HG03457 (cell line): Measurements from ENCODE around the gene TDP1.
A peak's percentile ranks its signal among the peaks of the same experiment; 100 is the strongest.

Source experiments
- ATAC-seq: cut with Tn5 transposase; IDR thresholded peaks from one replicate; pipeline ENCODE4 v1.9.1; 2021; ENCODE audit warnings: moderate number of reproducible peaks; ENCODE audit not compliant: unreplicated experiment

TDP1 gene

GRCh38 chr14:90039253-90040010, 83.7 kb downstream of the TDP1 start:
- no peak for ATAC-seq

- no peak for ATAC-seq
Measured at GRCh38 chr14:90040411-90040810, 84.7 kb downstream of the TDP1 start.

- no peak for ATAC-seq
Measured at GRCh38 chr14:90042496-90043252, 86.9 kb downstream of the TDP1 start.

DNA sequence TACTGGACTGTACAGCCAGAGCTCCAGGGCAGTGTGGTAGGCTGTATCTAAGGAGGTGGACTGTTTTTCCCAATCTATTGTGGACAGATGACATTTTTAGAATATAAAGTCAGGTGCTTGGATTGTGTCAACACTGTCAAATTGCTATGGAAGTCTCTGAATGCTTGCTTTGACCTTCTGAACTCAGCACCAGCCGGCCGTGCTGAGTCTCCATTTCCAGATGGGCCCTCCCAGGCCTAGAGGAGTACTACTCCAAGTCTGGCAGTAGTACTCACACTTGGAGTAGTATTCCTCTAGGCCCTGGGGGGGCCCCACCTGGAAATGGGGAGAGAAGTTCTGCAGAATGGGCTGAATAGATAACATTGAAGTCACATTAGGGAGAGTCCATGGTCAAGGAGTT, 89.9 kb downstream of the TDP1 start:
- no peak for ATAC-seq

DNA sequence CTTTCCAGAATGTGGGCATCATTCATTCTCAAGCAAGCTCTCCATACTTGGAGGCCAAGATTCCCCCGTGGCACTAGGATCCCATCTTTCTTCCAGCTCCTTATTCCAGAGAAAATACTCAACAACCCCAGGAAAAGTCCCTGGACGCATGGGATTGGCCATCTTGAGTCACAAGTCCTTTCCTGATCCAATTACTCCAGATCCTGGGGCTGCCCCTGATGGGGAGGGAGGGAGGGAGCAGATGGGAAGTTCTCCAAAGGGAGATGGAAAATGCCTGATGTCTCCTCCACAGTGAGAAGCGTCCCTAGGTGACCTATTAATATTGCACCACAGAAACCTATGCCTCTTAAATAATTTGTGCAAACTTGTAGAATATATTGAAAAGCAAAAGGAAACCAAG, 93.7 kb downstream of the TDP1 start:
- no peak for ATAC-seq

- no peak for ATAC-seq
Measured at GRCh38 chr14:90050271-90050670, 94.5 kb downstream of the TDP1 start.

- ATAC-seq = no peak
Measured at GRCh38 chr14:90053044-90053443, 97.3 kb downstream of the TDP1 start.

DNA sequence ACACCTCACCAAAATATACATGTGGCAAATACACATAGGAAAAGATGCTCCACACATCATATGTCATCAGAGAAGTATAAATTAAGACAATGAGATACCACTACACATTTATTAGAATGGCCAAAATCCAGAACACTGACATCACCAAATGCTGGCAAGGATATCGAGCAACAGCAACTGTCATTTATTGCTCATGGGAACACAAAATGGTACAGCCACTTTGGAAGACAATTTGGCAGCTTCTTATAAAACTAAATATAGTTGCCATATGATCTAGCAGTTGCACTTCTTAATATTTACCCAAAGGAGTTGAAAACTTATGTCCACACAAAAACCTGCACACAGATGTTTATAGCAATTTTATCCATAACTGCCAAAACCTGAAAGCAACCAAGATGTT, 99.1 kb downstream of the TDP1 start:
- no peak for ATAC-seq

- ATAC-seq = no peak
Measured at GRCh38 chr14:90056826-90057225, 101.1 kb downstream of the TDP1 start.

DNA sequence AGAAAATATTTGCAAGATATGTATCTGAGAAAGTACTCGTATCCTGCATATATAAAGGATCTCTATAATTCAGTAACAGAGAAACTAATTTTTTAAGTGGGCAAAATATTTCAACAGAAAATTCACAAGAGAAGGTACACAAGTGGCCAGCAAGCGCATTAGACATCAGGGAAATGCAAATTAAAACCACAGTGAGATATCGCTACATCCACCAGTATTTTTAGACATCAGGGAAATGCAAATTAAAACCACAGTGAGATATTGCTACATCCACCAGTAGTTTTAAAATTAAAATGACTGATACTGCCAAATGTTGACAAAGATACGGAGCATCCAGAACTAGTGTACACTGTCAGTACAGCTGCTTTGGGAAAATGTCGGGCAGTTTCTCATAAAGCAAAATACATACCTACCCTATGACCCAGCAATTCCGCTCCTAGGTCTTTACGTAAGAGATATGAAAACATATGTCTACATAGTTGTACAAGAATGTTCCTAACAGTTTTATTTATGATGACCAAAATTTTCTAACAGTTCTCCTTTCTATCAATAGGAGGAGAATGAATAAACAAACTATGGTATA, 103.2 kb downstream of the TDP1 start:
- no peak for ATAC-seq

GRCh38 chr14:90060312-90060964, 104.7 kb downstream of the TDP1 start:
- ATAC-seq = peak; percentile 48

DNA sequence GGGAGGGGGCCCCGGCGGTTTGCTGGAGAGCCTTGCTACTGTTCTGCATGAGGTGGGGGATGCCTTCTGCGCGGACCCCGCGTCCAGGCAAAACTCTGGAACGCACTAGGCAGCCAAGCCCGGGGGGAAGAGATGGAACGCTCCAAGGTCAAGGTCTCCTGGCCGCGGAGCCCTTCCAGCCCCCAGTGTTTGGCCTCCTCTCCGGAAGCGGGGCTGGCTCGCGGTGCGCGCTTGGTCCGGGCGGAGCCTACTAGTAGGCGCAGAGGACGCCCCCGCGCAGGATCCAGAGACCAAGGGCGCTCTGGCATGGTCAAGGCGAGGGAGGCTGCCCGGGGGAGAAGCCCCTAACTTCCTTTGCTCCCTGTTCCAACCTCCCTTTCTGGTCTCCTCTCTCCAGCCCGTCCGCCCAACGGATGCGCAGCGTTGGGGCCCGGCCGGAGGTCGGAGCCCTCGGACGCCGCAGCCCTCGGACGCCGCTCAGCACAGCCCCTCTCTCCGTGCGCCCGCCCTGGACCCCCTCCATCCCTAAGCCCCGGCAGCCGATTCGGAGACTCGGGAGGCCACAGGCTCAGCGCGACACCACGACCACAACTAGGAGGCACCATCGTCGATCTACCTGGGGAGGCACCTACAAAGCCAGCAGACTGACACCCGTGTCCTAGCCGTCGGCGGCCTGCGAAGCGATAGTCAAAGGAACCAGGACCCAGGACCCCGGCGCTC, 105.4 kb downstream of the TDP1 start:
- ATAC-seq = peak; percentile 15

GRCh38 chr14:90061685-90062126, 106.0 kb downstream of the TDP1 start, which contains the start of gene KCNK13:
TSS of gene KCNK13 (plus strand) at chr14:90061994. CDS start at chr14:90062206, 212 bp downstream.
- no peak for ATAC-seq

DNA sequence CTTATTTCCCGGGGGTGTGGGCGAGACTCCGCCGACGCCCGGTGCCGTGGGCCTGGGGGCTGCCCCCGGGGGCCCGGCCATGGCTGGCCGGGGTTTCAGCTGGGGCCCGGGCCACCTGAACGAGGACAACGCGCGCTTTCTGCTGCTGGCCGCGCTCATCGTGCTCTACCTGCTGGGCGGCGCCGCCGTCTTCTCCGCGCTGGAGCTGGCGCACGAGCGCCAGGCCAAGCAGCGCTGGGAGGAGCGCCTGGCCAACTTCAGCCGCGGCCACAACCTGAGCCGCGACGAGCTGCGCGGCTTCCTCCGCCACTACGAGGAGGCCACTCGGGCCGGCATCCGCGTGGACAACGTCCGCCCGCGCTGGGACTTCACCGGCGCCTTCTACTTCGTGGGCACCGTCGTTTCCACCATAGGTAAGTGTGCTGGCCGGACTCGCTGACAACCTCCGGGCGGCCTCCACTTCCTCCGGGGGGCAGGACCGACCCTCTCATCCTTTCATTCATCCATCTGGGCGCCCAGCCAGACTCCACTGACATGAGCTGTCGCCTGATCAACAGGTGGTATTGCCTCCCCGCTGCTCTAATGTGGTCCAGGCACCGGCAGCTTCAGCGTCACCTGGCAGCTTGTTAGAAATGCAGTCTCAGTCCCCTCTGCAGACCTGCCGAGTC, 106.5 kb downstream of the TDP1 start:
- no peak for ATAC-seq

- ATAC-seq = no peak
Measured at GRCh38 chr14:90062822-90063539, 107.3 kb downstream of the TDP1 start.

- ATAC-seq = no peak
Measured at GRCh38 chr14:90072350-90072749, 116.6 kb downstream of the TDP1 start.

DNA sequence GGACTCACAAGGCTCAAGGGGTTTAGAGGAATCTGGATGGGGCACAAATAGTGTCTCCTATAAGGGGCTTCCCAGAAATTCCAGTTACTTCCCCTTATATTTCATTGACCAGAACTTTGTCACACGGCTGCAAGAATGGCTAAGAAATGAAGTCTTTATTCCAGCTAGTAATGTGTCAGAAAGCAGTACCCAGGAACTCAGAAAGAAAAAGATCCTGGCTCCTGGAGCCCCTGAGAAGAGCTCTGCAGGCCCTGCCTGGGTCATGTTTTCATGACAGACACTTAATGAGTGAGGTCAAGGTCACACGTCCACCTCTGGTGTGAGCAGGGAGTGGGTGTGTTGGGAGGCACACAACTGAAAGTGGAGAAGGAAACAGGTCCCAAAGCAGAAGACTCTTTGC, 123.8 kb downstream of the TDP1 start:
- ATAC-seq = no peak

GRCh38 chr14:90087433-90087832, 131.7 kb downstream of the TDP1 start:
- ATAC-seq = no peak

DNA sequence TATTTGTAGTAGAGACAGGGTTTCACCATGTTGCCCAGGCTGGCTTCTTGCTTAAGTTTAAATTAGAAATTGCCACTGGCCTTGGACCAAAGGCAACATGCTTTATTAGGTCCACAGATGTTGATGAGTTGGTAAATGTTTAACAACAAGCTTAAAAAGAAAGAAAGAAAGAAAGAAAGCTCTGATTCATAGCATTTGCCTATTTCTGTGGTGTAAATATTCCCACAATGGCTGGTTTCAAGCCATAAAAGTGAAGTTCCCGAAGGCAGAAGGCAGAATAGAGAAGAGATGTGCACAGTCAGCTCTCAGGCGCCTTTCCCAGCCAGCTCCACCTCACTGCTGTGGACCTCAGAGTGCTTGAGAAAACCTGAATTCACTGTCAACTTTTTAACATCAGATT, 132.4 kb downstream of the TDP1 start:
- ATAC-seq = no peak
